Activated CD8-positive, alpha-beta memory T cell treated with anti-CD3 and anti-CD28 coated beads for 24 hours (primary cell): Measurements from ENCODE around the gene NFATC2.
A peak's percentile ranks its signal among the peaks of the same experiment; 100 is the strongest.

Experiments
- DNase-seq: peaks from one replicate; pipeline ENCODE4 v3.0.0-alpha.2; 2020

The NFATC2 gene

DNA sequence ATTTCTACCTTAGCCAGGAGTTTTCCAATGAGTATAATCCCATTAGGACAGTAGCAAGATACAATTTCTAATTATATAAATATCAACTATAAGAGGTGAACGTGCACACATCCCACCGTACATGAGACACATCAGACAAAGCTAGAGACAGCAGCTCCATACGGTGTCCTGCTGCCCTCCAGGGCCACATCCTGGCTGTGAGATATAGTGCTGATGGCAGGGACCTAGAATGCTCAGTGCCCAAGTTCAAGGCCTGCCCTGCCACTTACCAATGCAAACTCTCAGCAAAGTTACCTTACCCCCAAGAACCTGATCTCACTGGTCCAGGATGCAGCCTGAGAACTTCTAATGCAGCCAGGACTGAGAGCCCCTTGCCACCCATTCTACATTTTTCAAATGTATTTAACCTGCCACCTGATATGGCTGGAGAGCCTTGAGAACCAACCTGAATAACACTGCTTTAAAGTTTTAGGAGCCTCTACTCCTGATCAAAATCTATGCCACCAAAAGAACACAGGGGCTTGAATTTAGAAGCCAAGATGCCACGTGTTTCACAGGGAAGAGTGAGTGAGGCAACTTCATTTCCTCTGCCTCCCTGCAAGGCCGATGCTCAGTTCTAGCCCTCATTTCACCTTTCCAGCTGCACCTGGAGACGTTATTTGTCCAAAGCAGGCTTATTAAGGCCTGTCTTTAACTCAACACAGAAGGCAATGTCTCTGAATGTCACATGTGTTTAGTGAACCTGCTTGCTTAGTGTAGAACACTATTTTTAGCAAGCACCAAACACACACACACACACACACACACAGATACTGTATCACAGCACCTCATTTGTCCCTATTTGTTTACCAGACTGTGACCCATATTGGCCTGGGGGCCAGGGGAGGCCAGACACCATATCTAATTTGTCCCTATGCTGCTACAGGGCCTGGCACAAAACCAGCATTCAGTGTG lies 6.1 kb downstream of the NFATC2 start:
- DNase-seq = no peak

DNA sequence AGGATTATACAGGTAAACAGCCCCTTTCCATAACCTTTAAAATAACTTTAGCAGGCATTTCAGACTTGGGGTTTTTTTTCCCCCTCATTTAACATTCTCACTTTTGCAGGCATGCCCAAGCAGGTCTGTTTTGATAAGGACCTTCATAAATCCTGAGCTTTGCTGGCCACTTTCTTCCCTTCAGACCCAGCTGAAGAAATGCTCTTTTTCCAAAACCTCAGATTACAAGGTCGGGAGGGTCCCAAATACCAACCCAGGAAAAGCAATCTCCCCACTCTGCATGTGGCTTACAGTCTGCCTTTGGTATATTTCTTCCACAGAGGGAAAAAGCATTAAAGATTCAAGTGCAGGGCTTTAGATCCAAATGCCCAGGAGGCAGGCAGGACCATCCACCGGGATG lies 6.8 kb downstream of the NFATC2 start:
- DNase-seq = no peak

DNA sequence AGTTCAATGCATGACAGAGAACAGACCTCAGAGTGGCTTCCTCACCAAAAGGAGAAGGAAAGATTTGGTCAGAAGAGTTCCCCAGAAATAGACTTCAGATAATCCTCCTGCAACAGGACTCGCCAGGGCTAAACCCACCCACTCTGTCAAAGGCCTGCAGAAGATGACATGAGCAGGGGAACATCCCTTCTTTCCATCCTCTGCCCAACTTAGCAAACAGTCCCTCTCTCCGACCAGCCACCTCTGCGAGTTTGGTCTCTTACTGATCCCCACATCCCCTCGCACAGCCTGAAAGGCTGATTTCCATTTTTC lies 7.5 kb downstream of the NFATC2 start:
- no peak for DNase-seq

DNA sequence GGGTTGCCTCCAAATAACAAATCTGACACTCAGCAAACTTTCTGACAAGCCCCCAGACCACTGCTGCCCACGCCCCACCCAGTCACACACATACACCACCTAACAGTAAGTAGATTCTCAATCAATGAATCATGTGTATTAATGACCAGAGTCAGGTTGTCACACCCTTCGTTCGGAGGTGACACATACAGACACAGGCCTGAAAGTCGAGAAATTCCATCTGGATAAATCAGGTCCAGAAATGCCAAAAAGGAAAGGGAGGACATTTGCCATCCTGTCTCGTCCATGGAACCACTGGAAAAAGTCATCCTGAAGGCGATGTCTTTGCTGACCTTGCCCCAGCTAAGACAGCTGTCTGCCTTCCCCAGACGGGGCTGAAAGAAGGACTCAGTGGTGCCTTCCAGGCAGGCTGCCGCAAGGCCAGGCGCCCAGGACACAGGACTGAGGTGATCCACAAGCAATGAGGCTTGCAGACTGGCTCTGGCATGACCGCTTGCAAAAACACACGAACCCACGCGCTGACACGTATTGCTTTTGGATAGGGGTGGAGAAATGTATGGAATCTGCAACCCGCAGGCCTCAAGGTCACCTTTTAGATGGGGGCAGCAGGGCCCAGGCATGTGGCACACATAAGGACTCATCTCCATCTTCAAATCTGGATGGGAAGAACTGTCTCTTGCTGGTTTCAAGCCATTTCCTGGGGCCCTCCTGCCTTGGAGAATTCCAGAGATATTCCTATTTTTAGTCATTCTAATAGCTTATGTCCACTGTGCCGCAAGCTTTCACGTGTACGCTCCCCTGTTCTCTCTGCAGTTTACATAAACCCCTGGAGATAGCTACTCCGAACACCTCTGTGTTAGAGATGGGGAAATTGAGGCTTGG lies 9.0 kb downstream of the NFATC2 start:
- DNase-seq = no peak

DNA sequence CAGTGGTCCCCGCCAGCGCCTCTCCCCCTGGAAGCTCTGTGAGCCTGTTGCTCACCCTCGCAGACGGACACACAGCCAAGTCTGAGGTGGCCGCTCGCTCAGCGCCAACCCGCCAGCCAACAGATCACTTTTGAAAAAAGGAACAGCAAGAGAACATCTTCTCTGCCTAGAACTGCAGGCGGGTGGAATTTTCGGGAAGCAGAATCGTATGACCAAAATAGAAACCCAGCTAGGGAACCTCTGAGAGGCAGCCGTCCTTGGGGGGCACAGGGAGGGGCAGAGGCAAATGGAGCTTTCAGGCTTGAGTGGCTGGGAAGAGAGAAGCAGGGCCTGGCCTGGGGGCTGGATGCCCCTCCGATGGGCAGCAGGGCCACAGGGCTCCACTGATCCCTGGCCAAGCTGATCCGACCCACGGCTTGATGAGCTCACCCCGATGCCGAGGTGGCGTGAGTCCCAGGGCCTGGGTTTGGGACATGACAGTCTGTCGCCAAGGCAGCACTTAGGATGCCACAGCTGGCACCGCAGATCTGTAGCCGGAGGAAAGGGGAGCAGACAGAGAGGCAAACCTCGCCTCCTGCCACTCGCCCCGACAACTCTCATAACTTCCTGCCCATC lies 9.8 kb downstream of the NFATC2 start:
- no peak for DNase-seq

DNA sequence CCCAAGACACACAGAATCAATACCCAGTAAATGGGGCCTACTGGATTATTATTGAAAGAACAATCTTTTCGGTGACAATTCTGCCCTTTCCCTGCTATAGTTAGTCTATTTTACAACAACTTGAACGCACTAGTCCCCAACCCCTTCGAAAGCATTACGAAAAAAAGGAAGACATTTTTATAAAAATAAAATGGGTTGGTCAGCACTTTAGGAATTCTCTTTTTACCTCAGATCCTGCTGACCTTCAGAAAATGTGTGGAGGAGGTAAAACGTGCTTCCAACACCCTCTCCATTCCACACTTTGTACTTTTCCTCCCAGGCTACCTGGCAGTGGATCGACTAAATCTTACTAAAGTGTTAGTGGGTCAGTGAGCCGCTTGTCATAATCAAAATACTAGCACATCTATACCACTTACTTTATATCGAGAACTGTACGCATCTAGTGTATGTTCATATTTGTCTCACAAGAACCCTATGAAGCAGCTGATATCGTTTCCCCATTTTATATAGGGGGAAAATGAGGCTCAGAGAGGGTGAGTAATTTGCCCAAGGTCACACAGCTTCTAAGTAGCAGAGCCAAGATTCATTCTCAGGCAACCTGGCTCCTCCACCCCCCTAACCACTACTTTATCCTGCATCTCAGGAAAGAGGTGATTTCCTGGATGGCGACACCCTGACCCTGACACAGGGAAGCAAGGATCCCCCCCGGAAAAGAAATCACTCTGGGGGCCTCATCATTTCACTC lies 10.6 kb downstream of the NFATC2 start:
- DNase-seq = no peak

DNA sequence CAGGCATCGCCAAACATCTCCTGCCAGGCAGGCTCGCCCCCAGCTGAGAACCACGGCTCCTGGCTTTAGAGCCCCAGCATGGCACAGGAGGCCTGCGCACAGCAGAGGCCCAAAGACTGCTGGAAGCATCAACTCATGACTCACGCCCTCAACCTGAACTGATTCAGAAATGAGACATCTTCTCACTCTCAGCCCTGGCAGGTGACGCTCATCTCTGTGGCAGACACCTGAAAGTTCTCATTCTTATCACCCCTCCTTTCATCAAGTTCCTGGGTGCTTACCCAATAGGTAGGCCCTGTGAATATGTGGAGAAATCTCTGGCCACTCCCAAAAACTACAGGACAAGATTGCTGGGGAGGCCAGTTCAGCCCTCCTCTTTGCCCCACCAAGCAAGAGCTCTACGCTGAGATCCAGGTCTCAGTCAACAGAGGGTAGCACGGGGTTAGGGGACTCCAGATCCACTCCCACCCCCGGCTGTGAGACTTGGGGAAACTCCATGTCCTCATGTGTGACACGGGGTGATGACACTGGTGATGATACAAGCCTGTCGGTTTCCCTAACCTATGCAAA lies 11.3 kb downstream of the NFATC2 start:
- peak; percentile 92 for DNase-seq

DNA sequence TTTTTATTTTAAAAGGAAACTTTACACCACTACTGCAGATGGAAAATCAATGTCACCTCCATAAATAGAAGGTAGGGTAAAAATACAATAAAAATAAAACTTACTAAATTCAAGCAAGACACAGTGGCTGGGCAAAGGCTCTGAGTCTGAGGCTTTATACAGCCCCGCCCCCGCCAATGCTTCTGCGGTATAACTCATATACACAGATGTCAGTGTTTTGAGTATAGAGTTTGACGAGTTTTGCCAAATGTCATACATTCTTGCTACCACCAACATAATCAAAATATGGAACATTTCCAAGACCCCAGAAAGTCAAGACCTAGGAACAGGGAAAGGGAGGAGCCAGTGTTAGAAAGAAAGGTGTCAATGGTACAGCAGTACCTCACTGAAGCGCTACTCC lies 12.8 kb downstream of the NFATC2 start:
- DNase-seq = peak; percentile 80

DNA sequence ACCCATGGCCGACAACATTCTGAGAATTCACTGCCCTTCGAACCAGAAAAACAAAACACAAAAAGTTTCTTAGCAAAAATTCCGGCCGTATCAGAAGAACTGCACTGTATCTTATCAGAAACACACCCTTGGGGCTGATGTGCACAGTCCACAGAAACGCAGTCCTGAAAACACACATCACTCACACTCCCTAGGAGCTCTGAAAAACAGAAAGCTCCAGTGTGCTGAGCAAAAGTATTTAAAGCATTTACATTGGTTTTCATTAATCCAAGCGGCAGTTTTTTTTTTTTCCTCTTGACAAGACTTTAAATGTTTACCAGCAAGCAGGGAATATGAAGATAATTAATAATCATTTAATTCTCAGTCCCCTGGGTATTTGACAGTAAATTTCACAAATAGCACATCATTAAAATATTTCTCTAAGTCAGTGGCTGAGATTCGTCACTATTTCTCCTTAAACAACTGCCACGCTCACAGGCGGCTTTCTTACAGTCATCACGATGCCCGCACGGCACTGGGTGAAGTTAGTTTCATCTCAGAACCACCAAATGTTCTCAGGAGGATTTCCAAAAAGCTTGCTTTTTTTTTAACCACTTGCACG lies 13.3 kb downstream of the NFATC2 start:
- DNase-seq = no peak

DNA sequence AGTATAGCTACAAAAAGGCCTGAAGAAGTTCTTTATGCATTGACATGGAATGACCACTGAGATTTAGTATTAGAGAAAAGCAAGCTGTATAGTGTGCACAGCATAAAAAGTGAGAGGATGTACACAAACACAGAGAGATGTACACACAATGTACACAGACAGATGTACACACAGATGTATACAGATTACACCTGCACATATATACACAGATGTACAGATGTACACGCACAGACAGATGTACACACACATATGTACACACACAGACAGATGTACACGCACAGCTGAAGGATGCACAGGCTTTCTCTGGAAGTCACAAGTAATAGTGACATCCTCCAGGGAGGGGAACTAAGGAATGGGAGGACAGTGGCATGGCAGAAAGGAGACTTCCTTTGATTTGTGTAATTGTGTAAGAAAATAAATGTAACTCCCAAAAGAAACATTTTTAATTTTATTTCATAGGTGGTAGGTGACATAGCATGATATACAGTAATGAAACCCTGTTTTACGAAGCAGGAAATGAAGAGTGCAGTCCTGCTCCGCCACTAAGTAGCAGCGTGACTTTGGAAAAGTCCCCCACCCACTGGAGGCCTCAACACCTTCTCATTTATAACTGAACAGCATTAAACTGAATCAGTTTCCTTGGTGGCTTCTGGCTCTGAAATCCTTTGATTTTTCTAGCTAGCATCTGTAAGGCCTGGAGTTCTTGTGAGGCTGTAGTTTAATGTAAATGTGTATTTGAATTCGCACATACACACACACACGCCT lies 14.1 kb downstream of the NFATC2 start:
- DNase-seq = no peak

DNA sequence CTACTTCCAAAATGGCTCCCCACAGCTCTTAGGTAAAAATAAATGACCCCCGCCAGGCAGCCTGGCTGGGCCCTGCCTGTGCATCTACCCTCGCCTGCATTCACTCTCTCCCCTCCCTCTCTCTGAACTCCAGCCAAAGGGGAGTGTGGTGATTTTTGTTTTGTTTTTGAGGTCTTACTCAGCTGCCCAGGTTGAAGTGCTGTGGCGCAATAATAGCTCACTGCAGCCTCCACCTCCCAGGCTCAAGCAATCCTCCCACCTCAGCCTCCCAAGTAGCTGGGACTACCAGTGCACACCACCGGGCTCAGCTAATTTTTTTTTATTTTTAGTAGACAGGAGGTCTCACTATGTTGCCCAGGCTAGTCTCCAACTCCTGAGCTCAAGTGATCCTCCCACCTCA lies 15.8 kb downstream of the NFATC2 start:
- no peak for DNase-seq

DNA sequence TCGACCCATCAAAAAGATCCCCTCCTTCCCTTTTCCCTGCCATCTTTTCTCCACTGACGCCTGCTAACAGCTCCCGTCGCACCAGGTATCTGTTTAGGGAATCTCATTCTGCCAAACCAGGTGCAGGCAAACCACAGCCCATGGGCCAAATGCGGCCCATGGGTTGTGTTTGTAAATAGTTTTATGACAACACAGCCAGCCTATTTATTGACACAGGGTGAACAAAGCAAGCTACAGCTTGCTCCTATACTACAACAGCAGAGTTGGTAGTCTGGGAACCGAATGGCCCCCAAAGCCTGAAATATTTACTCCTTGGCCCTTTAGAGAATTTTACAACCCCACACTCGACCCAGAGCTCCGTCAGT lies 16.4 kb downstream of the NFATC2 start:
- no peak for DNase-seq

DNA sequence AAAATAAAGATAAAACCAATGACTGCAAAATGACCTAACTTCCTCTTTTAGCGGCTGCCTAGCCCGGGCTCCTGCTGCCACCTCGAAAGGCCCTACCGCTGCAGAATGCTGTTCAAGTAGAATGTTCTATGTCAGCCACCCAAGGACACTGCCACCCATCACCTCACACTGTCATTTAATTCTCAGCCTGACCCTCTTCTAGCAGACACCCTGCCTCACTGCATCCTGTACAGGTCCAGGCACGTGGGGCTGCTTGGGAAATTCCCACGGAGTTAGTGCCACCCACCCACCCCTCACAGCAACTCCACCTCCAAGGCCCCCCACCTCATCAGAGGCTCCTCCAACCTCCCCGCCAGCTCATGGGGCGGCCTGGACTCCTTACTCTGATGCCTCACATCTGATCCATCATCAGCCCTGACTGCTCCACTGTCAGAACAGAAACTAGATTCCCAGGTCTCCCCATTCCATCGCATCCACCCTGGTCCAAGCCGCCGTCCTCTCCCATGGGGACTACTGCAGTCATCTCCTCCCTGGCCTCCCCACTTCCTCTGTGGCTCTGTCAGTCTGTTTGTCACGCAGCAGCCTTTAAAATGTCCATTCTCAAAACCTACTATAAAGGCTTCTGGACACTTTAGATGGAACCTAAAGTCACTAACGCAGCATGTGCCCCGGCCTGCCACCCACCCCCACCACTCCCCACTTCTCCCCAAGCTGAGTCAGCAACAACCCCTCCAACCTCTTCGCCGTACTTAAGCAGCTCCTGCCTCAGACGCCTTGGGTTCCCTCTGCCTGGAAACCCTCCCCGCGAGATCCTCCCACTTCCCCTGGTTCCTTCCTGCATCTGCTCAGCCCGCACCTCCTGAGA lies 17.0 kb downstream of the NFATC2 start:
- DNase-seq = peak; percentile 80

DNA sequence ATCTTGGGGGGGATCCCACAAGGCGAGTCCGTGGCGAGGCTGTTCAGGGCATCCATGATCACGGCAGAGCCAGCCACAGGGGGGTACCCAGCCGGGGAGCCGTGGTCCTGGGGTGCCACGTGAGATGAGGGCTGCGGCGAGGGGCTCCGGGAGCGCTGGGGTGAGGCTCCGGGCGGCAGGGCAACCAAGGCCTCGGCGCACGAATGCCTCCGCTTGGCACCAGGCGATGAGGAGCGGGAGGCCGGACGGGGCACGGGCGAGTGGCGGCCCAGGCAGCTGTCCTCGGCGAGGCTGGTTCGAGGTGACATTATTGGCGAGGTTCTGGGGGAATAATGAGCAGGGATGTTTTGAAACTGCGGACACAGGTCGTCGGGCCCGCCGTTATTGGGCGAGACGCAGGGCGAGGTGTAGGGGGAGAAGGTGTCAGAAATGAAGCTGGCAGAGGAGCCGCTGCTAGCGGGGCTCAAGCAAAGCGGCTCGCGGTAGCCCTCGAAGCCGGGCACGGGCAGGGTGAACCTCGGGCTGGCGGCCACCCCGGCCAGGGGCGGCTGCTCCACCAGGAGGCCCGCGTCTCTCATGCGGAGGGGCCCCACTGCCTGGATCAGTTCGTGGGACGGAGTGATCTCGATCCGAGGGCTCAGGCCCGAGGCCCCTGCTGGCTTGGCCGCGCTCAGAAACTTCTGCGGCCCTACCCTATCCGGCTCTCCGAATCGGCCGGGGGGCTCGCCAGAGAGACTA lies 19.1 kb downstream of the NFATC2 start:
- no peak for DNase-seq

DNA sequence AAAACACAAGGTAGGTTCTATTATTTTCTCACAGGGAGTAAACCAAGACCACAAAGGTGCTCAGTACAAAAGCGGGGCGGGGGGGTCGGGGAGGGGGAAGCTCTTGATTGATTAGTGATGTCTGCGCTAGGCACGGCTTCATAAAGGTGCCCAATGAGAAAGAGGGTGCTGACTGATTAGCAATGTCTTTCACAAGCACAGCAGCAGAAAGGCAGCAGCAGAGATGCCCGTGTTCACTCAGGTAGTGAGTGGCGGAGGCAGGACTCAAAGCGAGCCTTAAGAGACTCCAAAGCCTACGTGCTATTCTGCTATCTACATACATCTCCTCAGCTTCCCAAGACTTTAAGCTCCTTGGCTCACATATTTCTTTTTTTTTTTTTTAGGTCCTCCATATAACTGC lies 20.3 kb downstream of the NFATC2 start:
- no peak for DNase-seq

DNA sequence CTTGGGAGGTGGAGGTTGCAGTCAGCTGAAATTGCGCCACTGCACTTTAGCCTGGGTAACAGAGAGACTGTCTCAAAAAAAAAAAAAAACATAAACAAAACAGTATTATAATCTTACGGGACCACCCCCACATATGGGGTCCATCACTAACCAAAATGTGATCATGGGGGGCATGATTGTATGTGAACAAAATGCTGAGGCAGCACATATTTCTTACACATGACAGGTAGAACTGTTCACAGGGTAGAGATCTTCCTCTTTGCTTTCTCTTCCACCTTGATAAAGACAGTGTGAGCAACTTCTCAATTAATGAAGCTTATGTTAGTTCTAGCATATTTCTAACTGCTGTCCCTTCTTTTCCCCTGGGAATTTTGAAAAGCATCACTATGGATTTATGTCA lies 24.7 kb downstream of the NFATC2 start:
- no peak for DNase-seq

DNA sequence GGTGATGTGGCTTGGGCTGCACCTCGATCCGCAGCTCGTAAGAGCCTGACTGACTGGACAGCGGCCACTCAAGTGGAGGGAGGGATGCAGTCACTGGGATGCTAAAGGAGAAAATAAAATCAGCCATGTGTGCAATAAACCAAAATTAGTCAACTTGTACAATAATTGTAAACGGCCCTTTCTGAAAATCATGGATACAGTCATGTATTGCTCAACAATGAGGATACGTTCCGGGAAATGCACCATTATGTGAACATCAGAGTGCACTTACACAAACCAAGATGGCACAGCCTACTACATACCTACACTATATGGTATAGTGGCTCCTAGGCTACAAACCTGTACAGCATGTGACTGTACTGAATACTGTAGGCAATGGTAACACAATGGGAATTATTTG lies 25.7 kb downstream of the NFATC2 start:
- DNase-seq = no peak

DNA sequence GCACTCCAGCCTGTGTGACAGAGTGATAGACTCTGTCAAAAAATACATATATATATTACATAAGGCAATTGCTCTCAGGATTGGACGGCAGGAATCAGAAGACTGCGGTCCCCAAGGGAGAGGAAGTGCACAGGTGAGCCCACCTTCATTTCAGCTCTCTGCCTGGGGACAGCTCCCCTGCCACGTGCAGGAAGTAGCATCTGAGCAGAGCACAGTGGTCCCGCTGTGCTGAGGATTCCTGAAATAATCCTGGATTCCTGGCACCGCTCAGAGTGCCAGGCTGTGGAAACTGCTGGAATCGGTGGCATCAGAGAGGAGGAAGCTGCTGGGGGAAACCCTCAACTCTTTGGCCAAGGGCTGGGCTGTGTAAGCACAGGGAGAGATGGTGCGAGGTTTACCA lies 27.7 kb downstream of the NFATC2 start:
- DNase-seq = no peak

DNA sequence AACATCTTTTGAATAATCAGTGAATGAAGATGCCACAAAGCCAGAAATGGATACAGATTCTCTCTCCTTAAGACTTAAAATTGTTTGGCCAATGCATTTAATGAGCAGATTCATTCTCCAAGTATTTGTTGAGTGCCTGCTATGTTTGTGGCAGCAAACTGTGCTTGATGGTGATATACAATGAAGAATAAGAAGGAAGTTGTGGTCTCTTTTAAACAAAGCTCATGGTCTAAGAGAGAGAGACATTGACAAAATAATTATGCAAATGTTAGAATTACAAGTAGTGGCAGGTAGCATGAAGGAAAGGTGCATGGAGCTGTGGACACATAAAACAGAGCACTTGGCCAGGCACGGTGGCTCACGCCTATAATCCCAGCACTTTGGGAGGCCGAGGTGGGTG lies 28.3 kb downstream of the NFATC2 start:
- DNase-seq = no peak

DNA sequence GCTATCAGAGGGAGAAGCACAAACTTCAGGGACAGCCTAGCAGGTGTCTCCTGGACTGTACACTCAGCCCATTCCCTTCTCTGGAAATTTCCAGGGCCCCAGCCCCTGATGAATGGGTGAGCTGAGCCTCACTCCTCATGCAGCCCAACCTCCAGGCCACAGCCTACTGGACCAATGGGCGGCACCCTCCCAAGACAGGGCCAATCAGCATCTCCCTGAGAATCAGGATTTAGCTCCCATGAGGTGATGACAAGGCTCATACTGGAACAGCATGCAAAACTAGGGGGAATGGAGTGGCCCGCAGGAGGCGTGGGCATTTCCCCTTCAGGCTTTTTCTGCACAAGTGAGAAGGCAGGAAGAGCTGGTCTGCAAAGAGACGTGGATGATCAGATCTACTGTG lies 29.0 kb downstream of the NFATC2 start:
- no peak for DNase-seq
